Epithelial cell of esophagus (primary cell): ENCODE data around the gene ENAH.
A peak's percentile ranks its signal among the peaks of the same experiment; 100 is the strongest.

Source experiments
- DNase-seq: peaks from one replicate; pipeline ENCODE4 v3.0.0; 2010; ENCODE audit warnings: low read depth
- H3K4me3 ChIP-seq: 2 replicates; pipeline ENCODE4 v1.5.1; 2011; ENCODE audit warnings: mild to moderate bottlenecking, low read length, control low read depth
- CTCF ChIP-seq: IDR thresholded peaks from 2 replicates; pipeline ENCODE4 v1.5.1; 2011; ENCODE audit warnings: low read depth, mild to moderate bottlenecking, low read length, control low read depth, inconsistent platforms; ENCODE audit not compliant: insufficient read depth; ENCODE audit errors: missing control alignments

Gene ENAH

GRCh38 chr1:225466848-225467192 is 186.1 kb downstream of the ENAH start:
- H3K4me3 ChIP-seq, result no peak overlapping the region
- TF ChIP-seq CTCF, result no peak
- DNase-seq, result no peak

- H3K4me3 ChIP-seq, result no peak overlapping the region
- TF ChIP-seq CTCF, result no peak
- DNase-seq, result no peak
Measured at GRCh38 chr1:225465793-225466517, 187.0 kb downstream of the ENAH start.

GRCh38 chr1:225464851-225465792 is 187.8 kb downstream of the ENAH start:
- peak; percentile 41 for DNase-seq
- no peak overlapping the region for H3K4me3 ChIP-seq
- TF ChIP-seq CTCF, result no peak

- no peak overlapping the region for H3K4me3 ChIP-seq
- peak; percentile 32 for DNase-seq
- no peak for TF ChIP-seq CTCF
Measured at GRCh38 chr1:225462714-225463574, 190.0 kb downstream of the ENAH start.

GRCh38 chr1:225462429-225462713 is 190.6 kb downstream of the ENAH start:
- no peak overlapping the region for H3K4me3 ChIP-seq
- no peak for DNase-seq
- TF ChIP-seq CTCF, result no peak

- H3K4me3 ChIP-seq, result no peak overlapping the region
- no peak for TF ChIP-seq CTCF
- no peak for DNase-seq
Measured at GRCh38 chr1:225461533-225462428, 191.1 kb downstream of the ENAH start.
